ENCODE data around the gene TMEM203. TPM values are rescaled to one million over a fixed set of nuclear protein-coding genes. Genes with fewer than 3 reads are reported as not detected.

TMEM203 gene
- total RNA-seq, 1 experiment from 2014 or later = 51.5 TPM

- DNase-seq (ENCODE audit: low spot score) = no peak
These were observed 25.4 kb upstream of the TMEM203 start, which contains the start of gene SLC34A3 for GRCh38 chr9:137230705-137231371. Gene SLC34A3 (plus strand): TSS chr9:137230901. CDS start chr9:137231703, 802 bp downstream.

- no peak for DNase-seq (ENCODE audit: low spot score)
These were observed 24.7 kb upstream of the TMEM203 start for GRCh38 chr9:137229903-137230704.

GRCh38 chr9:137228968-137229896, 23.8 kb upstream of the TMEM203 start:
- no peak for DNase-seq (ENCODE audit: low spot score)

GRCh38 chr9:137228506-137228967, 23.1 kb upstream of the TMEM203 start:
- DNase-seq (ENCODE audit: low spot score) = no peak

GRCh38 chr9:137227853-137228505, 22.5 kb upstream of the TMEM203 start:
- DNase-seq (ENCODE audit: low spot score) = no peak

GRCh38 chr9:137227054-137227852, 21.8 kb upstream of the TMEM203 start, which contains the start of gene RNF224:
Gene RNF224 (plus strand): TSS chr9:137227502. CDS start chr9:137228336, 834 bp downstream.
- peak; percentile 97 for DNase-seq (ENCODE audit: low spot score)

GRCh38 chr9:137226338-137227053, 21.0 kb upstream of the TMEM203 start:
- DNase-seq (ENCODE audit: low spot score) = no peak

- DNase-seq (ENCODE audit: low spot score) = no peak
These were observed 20.4 kb upstream of the TMEM203 start for GRCh38 chr9:137225699-137226331.

GRCh38 chr9:137224830-137225694, 19.6 kb upstream of the TMEM203 start, which contains the start of gene CYSRT1:
Gene CYSRT1 (plus strand): TSS chr9:137225174. CDS start chr9:137225622, 448 bp downstream.
- DNase-seq (ENCODE audit: low spot score) = no peak

GRCh38 chr9:137223078-137223970, 17.9 kb upstream of the TMEM203 start:
- peak; percentile 98 for DNase-seq (ENCODE audit: low spot score)

GRCh38 chr9:137222190-137223077, 17.0 kb upstream of the TMEM203 start, which contains the start of gene RNF208:
Gene RNF208 (minus strand): TSS chr9:137222240. CDS start chr9:137221212, 1,028 bp downstream.
- DNase-seq (ENCODE audit: low spot score) = no peak

GRCh38 chr9:137221506-137222111, 16.2 kb upstream of the TMEM203 start:
- no peak for DNase-seq (ENCODE audit: low spot score)

GRCh38 chr9:137221095-137221505, 15.7 kb upstream of the TMEM203 start:
- no peak for DNase-seq (ENCODE audit: low spot score)

GRCh38 chr9:137220317-137221094, 15.1 kb upstream of the TMEM203 start:
- no peak for DNase-seq (ENCODE audit: low spot score)

Measured in HT-29 (cell line).